ENCODE measurements around the gene GALNT12.
A peak's percentile ranks its signal among the peaks of the same experiment; 100 is the strongest.

Gene GALNT12

GRCh38 chr9:98832768-98833089 is 25.3 kb downstream of the GALNT12 start:
- DNase-seq (ENCODE audit: low spot score) = no peak

GRCh38 chr9:98833090-98833956 is 25.9 kb downstream of the GALNT12 start:
- DNase-seq (ENCODE audit: low spot score) = no peak

GRCh38 chr9:98834386-98834785 is 26.9 kb downstream of the GALNT12 start:
- no peak for DNase-seq (ENCODE audit: low spot score)

GRCh38 chr9:98836206-98836605 is 28.7 kb downstream of the GALNT12 start:
- no peak for DNase-seq (ENCODE audit: low spot score)

GRCh38 chr9:98837516-98837915 is 30.0 kb downstream of the GALNT12 start:
- no peak for DNase-seq (ENCODE audit: low spot score)

- no peak for DNase-seq (ENCODE audit: low spot score)
Measured at GRCh38 chr9:98838155-98838867, 30.8 kb downstream of the GALNT12 start.

- DNase-seq (ENCODE audit: low spot score) = no peak
Measured at GRCh38 chr9:98838868-98839565, 31.5 kb downstream of the GALNT12 start.

- DNase-seq (ENCODE audit: low spot score) = no peak
Measured at GRCh38 chr9:98839724-98840123, 32.3 kb downstream of the GALNT12 start.

- no peak for DNase-seq (ENCODE audit: low spot score)
Measured at GRCh38 chr9:98842510-98842909, 35.0 kb downstream of the GALNT12 start.

- no peak for DNase-seq (ENCODE audit: low spot score)
Measured at GRCh38 chr9:98846081-98846480, 38.6 kb downstream of the GALNT12 start.

- DNase-seq (ENCODE audit: low spot score) = no peak
Measured at GRCh38 chr9:98846879-98847278, 39.4 kb downstream of the GALNT12 start.

- peak; percentile 80 for DNase-seq (ENCODE audit: low spot score)
Measured at GRCh38 chr9:98848450-98849149, 41.1 kb downstream of the GALNT12 start.

GRCh38 chr9:98849563-98849962 is 42.1 kb downstream of the GALNT12 start:
- DNase-seq (ENCODE audit: low spot score) = no peak

GRCh38 chr9:98850851-98851729 is 43.6 kb downstream of the GALNT12 start:
- DNase-seq (ENCODE audit: low spot score) = no peak

GRCh38 chr9:98851730-98852459 is 44.4 kb downstream of the GALNT12 start:
- no peak for DNase-seq (ENCODE audit: low spot score)

GRCh38 chr9:98852460-98852734 is 44.9 kb downstream of the GALNT12 start:
- no peak for DNase-seq (ENCODE audit: low spot score)

- no peak for DNase-seq (ENCODE audit: low spot score)
Measured at GRCh38 chr9:98852961-98853360, 45.5 kb downstream of the GALNT12 start.

GRCh38 chr9:98854266-98854665 is 46.8 kb downstream of the GALNT12 start:
- no peak for DNase-seq (ENCODE audit: low spot score)

- DNase-seq (ENCODE audit: low spot score) = no peak
Measured at GRCh38 chr9:98855592-98855991, 48.1 kb downstream of the GALNT12 start.

- DNase-seq (ENCODE audit: low spot score) = no peak
Measured at GRCh38 chr9:98856982-98857381, 49.5 kb downstream of the GALNT12 start.

GRCh38 chr9:98859941-98860340 is 52.5 kb downstream of the GALNT12 start:
- no peak for DNase-seq (ENCODE audit: low spot score)

Measured in NAMALWA (cell line).